ENCODE measurements around the gene DOHH. TPM values are rescaled to one million over a fixed set of nuclear protein-coding genes. Genes with fewer than 3 reads are reported as not detected.

DOHH gene
- total and polyA plus RNA-seq, 9 of the 15 experiments (the other 6 are each of a cell fraction or from before 2014, with no cell fraction given) = 0.14 to 47.2 (median 5.1) TPM

DNA sequence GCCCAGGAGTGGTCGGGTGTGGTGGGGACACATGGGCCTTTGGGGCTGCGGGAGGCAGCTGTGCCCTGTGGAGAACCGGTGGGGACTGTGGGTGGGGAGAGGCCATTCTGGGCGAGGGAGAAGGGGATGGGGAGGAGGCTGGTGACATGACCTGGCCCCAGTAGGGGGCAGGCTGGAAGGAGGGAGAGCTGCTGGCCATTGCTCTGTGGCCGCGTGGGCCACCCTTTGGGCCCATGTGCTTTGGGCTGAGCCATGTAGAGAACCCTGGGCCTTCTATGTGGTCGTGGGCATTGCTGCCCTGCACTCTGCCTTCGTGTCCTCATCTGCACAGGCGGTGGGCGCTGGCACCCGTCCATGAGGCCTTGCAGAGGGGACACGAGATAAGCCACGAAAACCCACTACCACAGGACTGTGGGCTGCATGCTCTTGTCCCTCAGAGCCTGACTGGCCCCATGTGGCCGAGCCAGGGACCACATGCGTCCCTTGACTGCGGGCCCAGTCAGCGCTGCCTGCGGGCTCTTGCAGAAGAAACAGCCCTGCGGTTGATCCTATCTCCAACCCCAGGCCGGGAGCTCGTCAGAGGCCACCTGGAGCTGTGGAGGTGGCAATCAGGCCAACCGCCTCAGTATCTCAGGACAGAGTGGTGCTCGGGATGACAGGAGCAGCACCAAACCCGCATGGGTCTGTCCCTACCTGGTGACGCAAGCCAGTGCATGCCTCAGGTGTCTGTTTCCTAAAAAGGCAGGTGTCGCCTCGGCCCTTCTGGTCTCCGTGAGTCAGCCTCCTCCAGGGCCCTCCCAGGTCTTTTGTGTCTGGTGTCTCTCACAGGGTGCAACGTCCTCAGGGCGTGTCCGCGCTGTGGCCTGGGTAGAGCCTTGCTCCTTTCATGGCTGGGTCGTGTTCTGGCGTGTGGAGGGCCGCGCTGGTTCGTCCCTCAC, 20.0 kb upstream of the DOHH start (continued):
- TF ChIP-seq, protein P1, sequence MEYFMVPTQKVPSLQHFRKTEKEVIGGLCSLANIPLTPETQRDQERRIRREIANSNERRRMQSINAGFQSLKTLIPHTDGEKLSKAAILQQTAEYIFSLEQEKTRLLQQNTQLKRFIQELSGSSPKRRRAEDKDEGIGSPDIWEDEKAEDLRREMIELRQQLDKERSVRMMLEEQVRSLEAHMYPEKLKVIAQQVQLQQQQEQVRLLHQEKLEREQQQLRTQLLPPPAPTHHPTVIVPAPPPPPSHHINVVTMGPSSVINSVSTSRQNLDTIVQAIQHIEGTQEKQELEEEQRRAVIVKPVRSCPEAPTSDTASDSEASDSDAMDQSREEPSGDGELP (CRISPR knock-in tag; IDR thresholded peaks at IDR 0.05; ENCODE audit: borderline replicate concordance) = peak; percentile 97
- TF ChIP-seq RBM39 (optimal IDR thresholded peaks at IDR 0.05; ENCODE audit: low read depth, low read length) (no peak), CBFB (CRISPR knock-in tag; IDR thresholded peaks at IDR 0.05) (peak; percentile 98), MAFF (IDR thresholded peaks at IDR 0.05; ENCODE audit: low read length) (no peak), ELF1 (tag; IDR thresholded peaks at IDR 0.05) (no peak), RFX5 (IDR thresholded peaks at IDR 0.05; ENCODE audit: low read depth, low read length) (no peak), CBX3 (IDR thresholded peaks at IDR 0.05; ENCODE audit: borderline replicate concordance in 1 of 2, low read length in 2 of 2) (peak in 1 of 2 experiments; percentile 71; a peak in 1 of 3 replicates), STAT5A (IDR thresholded peaks at IDR 0.05; ENCODE audit: borderline replicate concordance, low read length) (peak; percentile 65; the same call in 1 of the 2 replicates), SREBF1 (IDR thresholded peaks at IDR 0.05; ENCODE audit: borderline replicate concordance, low read depth, low read length) (no peak), ZNF436 (CRISPR knock-in tag; IDR thresholded peaks at IDR 0.05) (no peak), RBFOX2 (IDR thresholded peaks at IDR 0.05; ENCODE audit: low read depth, low read length) (peak; percentile 75), HMGN3 (IDR thresholded peaks at IDR 0.05; ENCODE audit: borderline replicate concordance, extremely low read depth, insufficient read length, low read depth, low read length) (peak; percentile 64), CBFA2T3 (IDR thresholded peaks at IDR 0.05) (peak; percentile 90), CXXC5 (CRISPR knock-in tag; IDR thresholded peaks at IDR 0.05) (peak; percentile 87)
- TF ChIP-seq, protein P2, sequence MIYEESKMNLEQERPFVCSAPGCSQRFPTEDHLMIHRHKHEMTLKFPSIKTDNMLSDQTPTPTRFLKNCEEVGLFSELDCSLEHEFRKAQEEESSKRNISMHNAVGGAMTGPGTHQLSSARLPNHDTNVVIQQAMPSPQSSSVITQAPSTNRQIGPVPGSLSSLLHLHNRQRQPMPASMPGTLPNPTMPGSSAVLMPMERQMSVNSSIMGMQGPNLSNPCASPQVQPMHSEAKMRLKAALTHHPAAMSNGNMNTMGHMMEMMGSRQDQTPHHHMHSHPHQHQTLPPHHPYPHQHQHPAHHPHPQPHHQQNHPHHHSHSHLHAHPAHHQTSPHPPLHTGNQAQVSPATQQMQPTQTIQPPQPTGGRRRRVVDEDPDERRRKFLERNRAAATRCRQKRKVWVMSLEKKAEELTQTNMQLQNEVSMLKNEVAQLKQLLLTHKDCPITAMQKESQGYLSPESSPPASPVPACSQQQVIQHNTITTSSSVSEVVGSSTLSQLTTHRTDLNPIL (CRISPR knock-in tag; IDR thresholded peaks at IDR 0.05) = no peak
- TF ChIP-seq, protein P3, sequence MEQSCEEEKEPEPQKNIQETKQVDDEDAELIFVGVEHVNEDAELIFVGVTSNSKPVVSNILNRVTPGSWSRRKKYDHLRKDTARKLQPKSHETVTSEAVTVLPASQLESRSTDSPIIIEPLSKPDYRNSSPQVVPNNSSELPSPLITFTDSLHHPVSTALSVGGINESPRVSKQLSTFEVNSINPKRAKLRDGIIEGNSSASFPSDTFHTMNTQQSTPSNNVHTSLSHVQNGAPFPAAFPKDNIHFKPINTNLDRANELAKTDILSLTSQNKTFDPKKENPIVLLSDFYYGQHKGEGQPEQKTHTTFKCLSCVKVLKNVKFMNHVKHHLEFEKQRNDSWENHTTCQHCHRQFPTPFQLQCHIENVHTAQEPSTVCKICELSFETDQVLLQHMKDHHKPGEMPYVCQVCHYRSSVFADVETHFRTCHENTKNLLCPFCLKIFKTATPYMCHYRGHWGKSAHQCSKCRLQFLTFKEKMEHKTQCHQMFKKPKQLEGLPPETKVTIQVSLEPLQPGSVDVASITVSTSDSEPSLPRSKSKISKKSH (CRISPR knock-in tag; IDR thresholded peaks at IDR 0.05) = no peak
- TF ChIP-seq, protein P4, sequence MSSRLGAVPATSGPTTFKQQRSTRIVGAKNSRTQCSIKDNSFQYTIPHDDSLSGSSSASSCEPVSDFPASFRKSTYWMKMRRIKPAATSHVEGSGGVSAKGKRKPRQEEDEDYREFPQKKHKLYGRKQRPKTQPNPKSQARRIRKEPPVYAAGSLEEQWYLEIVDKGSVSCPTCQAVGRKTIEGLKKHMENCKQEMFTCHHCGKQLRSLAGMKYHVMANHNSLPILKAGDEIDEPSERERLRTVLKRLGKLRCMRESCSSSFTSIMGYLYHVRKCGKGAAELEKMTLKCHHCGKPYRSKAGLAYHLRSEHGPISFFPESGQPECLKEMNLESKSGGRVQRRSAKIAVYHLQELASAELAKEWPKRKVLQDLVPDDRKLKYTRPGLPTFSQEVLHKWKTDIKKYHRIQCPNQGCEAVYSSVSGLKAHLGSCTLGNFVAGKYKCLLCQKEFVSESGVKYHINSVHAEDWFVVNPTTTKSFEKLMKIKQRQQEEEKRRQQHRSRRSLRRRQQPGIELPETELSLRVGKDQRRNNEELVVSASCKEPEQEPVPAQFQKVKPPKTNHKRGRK (tag; IDR thresholded peaks at IDR 0.05) = no peak
- TF ChIP-seq, protein P5, sequence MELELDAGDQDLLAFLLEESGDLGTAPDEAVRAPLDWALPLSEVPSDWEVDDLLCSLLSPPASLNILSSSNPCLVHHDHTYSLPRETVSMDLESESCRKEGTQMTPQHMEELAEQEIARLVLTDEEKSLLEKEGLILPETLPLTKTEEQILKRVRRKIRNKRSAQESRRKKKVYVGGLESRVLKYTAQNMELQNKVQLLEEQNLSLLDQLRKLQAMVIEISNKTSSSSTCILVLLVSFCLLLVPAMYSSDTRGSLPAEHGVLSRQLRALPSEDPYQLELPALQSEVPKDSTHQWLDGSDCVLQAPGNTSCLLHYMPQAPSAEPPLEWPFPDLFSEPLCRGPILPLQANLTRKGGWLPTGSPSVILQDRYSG (tag; conservative IDR thresholded peaks at IDR 0.05; ENCODE audit: low read depth) = peak; percentile 81; the same call in 1 of the 2 replicates
